Lower leg skin (tissue), 3 donors: ENCODE data around the gene TSPO.

Source experiments
- POLR2A ChIP-seq, 2 donors: fragments of 450-650 bp; IDR thresholded peaks; one replicate each; pipeline ENCODE4 v1.6.1; 2016 to 2017; ENCODE audit warnings: antibody characterized with exemption in 2 of 2, mild to moderate bottlenecking in 1 of 2, moderate library complexity in 1 of 2
- TF ChIP-seq, protein P1 (sequence below), 3 donors: fragments of 450-650 bp; IDR thresholded peaks; one replicate each; pipeline ENCODE4 v1.5.1; 2016; ENCODE audit warnings: antibody characterized with exemption in 3 of 3, mild to moderate bottlenecking in 3 of 3, moderate library complexity in 2 of 3

DNA sequence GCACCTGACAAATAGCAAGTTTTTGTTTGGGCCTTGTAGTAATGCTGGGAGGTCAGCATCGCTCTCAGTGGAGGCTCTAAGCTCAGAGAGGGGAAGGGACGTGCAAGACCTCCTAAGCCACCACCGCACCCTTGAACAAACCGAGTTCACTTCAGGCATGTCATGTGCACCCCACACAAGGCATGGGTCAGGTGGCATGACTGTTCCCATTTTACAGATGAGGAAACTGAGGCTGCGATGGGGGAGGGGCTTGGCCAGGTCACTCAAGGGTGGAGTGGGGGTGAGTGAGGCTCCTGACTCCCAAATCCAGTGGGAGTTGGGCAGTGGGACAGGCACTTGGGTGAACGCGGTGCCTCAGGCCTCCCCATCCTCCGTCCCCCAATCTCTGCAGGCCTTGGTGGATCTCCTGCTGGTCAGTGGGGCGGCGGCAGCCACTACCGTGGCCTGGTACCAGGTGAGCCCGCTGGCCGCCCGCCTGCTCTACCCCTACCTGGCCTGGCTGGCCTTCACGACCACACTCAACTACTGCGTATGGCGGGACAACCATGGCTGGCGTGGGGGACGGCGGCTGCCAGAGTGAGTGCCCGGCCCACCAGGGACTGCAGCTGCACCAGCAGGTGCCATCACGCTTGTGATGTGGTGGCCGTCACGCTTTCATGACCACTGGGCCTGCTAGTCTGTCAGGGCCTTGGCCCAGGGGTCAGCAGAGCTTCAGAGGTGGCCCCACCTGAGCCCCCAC is 11.2 kb downstream of the TSPO start:
- TF ChIP-seq, protein P1, sequence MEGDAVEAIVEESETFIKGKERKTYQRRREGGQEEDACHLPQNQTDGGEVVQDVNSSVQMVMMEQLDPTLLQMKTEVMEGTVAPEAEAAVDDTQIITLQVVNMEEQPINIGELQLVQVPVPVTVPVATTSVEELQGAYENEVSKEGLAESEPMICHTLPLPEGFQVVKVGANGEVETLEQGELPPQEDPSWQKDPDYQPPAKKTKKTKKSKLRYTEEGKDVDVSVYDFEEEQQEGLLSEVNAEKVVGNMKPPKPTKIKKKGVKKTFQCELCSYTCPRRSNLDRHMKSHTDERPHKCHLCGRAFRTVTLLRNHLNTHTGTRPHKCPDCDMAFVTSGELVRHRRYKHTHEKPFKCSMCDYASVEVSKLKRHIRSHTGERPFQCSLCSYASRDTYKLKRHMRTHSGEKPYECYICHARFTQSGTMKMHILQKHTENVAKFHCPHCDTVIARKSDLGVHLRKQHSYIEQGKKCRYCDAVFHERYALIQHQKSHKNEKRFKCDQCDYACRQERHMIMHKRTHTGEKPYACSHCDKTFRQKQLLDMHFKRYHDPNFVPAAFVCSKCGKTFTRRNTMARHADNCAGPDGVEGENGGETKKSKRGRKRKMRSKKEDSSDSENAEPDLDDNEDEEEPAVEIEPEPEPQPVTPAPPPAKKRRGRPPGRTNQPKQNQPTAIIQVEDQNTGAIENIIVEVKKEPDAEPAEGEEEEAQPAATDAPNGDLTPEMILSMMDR (IDR thresholded peaks at IDR 0.05), result no peak
- TF ChIP-seq POLR2A (IDR thresholded peaks at IDR 0.05), result no peak
